ENCODE results near the gene DUSP1.

DNA sequence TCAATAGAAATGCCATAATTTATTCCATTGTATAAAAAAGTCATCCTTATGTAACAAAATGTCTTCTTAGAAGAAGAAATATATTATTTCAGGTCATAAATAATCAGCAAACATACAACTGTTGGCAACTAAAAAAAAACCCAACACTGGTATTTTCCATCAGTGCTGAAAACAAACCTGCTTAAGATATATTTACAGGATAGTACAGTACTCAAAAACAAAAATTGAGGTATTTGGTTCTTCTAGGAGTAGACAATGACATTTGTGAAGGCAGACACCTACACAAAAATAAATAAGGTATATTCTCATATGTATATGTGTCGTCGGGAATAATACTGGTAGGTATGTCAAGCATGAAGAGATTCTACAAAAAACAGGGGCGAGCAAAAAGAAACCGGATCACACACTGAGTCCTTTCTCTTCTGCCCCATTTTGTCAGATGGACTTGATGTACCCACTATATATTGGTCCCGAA is 2.9 kb downstream of the DUSP1 start:
- TF ChIP-seq, protein P1, sequence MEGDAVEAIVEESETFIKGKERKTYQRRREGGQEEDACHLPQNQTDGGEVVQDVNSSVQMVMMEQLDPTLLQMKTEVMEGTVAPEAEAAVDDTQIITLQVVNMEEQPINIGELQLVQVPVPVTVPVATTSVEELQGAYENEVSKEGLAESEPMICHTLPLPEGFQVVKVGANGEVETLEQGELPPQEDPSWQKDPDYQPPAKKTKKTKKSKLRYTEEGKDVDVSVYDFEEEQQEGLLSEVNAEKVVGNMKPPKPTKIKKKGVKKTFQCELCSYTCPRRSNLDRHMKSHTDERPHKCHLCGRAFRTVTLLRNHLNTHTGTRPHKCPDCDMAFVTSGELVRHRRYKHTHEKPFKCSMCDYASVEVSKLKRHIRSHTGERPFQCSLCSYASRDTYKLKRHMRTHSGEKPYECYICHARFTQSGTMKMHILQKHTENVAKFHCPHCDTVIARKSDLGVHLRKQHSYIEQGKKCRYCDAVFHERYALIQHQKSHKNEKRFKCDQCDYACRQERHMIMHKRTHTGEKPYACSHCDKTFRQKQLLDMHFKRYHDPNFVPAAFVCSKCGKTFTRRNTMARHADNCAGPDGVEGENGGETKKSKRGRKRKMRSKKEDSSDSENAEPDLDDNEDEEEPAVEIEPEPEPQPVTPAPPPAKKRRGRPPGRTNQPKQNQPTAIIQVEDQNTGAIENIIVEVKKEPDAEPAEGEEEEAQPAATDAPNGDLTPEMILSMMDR (IDR thresholded peaks at IDR 0.05), result no peak
- TF ChIP-seq EP300 (IDR thresholded peaks at IDR 0.05) (peak in 1 of 4 donors; percentile 8), POLR2A (IDR thresholded peaks at IDR 0.05) (peak in 1 of 4 donors; percentile 15), POLR2AphosphoS5 (IDR thresholded peaks at IDR 0.05) (no peak)

Measured in upper lobe of left lung (tissue), 4 donors.